GM18909 (cell line): ENCODE results near the gene CSK.
A peak's percentile ranks its signal among the peaks of the same experiment; 100 is the strongest.

Experiments
- ATAC-seq: cut with Tn5 transposase; IDR thresholded peaks from one replicate; pipeline ENCODE4 v1.9.1; 2021; ENCODE audit warnings: mild to moderate bottlenecking; ENCODE audit not compliant: unreplicated experiment, poor library complexity

CSK gene

DNA sequence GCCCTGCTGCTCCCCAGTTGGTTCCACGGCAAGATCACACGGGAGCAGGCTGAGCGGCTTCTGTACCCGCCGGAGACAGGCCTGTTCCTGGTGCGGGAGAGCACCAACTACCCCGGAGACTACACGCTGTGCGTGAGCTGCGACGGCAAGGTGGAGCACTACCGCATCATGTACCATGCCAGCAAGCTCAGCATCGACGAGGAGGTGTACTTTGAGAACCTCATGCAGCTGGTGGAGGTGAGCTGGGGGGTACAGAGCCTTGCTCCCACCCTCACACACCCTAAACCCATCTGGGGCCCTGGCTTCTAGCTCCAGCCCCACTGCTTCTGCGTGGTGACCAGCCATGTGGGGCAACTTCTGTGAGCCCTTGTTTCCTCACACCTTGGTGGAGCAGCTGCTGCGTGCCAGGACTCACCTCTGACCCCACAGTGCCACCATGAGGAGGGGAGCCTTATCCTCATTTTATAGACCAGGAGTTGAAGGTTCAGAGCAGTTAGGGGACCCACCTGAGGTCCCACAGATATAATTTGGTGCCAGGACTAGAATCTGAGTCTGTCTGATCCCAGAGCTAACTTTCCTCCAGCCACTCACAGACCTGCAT lies 17.5 kb downstream of the CSK start:
- ATAC-seq: peak; percentile 7

GRCh38 chr15:74799856-74800558 lies 18.1 kb downstream of the CSK start:
- peak; percentile 68 for ATAC-seq

DNA sequence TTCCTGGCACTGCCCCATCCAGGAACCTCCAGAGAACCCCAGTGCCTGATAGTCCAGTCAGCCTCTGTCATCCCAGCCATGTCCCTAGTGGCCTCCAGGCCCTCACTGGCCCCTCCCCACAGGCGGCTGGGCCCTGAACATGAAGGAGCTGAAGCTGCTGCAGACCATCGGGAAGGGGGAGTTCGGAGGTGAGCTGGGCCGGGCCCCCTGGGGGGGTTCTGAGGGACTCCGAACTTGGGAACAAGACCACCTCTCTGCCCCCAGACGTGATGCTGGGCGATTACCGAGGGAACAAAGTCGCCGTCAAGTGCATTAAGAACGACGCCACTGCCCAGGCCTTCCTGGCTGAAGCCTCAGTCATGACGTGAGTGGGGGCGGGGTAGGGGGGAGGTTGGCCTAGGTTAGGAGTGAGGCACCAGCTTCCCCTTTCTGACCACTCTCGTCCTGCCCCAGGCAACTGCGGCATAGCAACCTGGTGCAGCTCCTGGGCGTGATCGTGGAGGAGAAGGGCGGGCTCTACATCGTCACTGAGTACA lies 18.7 kb downstream of the CSK start:
- ATAC-seq: no peak

- ATAC-seq: no peak
These were observed 19.6 kb downstream of the CSK start for GRCh38 chr15:74801311-74801997.

GRCh38 chr15:74802290-74802689 lies 20.4 kb downstream of the CSK start:
- no peak for ATAC-seq

DNA sequence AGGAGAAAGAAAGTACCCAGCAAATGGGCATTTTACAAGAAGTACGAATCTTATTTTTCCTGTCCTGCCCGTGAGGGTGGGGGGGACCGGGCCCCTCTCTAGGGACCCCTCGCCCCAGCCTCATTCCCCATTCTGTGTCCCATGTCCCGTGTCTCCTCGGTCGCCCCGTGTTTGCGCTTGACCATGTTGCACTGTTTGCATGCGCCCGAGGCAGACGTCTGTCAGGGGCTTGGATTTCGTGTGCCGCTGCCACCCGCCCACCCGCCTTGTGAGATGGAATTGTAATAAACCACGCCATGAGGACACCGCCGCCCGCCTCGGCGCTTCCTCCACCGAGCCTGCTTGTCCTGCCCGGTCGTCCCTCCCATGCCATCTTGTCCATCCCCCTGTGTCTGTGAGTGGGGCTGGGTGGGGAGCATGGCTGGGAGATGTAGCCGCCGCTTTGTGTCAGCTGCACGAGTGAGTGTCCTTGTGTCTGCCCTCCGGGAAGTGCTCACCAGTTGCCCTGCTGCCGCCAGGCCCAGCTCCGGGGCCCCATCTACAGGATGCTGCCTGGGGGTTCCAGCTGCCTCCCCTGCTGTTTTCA lies 21.1 kb downstream of the CSK start:
- ATAC-seq: no peak

- ATAC-seq: no peak
These were observed 23.1 kb downstream of the CSK start for GRCh38 chr15:74804935-74805334.

- ATAC-seq: no peak
These were observed 25.4 kb downstream of the CSK start for GRCh38 chr15:74807282-74807681.

- ATAC-seq: no peak
These were observed 26.4 kb downstream of the CSK start for GRCh38 chr15:74808078-74808839.

DNA sequence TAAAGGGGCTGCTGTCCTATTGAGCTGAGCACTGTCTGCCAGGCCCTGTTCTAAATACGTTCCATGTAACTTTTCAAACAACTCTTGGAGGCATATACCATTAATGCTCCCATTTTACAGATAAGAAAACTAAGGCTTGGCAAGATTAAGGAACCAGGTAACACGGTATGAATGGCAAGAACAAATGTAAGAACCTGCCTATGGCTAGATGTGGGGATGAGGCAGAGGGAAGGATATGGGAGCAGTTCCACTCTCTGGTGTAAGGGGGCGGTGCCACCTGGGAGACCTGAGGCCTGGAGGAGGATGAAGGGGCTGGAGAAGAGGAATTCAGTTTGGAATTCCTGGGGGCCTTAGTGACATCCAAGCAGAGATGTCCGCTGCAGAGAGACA lies 27.0 kb downstream of the CSK start:
- no peak for ATAC-seq

DNA sequence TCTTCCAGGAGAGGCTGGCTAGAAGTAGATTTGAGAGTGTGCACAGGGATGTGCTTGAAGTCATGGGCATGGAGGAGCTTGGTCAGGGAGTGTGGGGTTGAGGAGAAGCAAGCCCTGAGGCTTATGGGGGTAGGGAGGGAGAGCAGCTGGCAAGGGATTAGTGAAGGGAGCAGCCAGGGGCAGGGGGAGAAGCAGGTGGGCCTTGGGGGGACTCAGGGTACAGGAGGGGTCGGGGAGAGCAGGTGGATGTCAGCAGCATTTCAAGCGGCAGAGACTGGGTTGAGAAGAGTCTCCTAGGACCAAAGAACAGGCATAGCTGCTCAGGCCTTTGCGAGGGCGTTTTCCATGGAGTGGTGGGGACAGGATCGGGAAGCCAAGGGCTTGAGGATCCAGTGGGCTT lies 27.4 kb downstream of the CSK start:
- ATAC-seq: no peak

DNA sequence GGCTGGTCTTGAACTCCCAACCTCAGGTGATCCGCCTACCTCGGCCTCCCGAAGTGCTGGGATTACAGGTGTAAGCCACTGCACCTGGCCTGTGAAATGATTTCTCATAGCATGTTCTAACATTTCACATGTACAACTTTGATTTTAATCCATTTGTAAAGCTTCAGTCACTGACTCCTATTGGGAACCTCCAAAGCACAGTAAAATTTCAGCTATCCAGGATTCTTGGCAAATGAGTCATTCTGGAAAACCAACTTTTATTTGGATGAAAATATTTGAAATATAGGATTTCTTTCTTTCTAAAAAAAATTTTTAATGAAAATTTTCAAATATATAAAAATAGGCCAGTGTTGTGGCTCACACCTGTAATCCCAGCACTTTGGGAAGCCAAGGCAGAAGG lies 28.1 kb downstream of the CSK start:
- no peak for ATAC-seq

DNA sequence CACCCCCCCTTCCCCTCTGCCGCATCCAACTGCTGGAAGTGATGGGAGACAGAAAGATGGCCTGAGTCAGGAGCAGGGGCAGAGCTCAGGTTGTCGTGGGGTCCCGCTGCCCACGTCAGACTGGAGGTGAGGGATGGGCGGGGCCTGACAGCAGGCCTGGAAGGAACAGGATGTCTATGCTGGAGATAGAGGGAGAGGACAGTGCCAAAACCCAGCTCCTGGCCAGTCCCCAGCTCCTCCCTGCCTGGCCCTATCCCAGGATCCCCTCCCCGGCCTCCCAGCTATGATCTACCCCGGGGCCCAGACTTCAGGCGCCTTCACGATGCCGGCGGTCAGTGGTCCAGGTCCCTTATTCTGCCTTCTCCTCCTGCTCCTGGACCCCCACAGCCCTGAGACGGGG lies 30.7 kb downstream of the CSK start, which contains the start of gene LMAN1L:
TSS of gene LMAN1L (plus strand) at position 303 of the 400 bp plus-strand sequence. CDS start at position 323, 20 bp downstream.
- no peak for ATAC-seq

- ATAC-seq: no peak
These were observed 33.4 kb downstream of the CSK start for GRCh38 chr15:74815121-74815934.

DNA sequence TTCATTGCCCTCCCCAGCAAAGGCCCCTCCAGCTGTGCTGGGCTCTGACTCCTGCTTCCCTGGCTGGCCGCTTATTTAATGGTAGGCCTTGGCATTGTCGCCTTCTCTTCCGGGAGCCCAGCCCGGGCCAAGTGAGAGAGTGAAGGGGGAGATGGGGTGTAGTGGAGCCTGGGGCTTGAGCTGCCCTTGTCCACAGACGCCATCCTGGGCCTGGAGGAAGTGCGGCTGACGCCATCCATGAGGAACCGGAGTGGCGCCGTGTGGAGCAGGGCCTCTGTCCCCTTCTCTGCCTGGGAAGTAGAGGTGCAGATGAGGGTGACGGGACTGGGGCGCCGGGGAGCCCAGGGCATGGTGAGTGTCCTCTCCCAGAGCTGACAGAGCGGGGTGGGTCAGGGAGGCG lies 34.1 kb downstream of the CSK start:
- ATAC-seq: no peak

- no peak for ATAC-seq
These were observed 34.9 kb downstream of the CSK start for GRCh38 chr15:74816624-74817369.

DNA sequence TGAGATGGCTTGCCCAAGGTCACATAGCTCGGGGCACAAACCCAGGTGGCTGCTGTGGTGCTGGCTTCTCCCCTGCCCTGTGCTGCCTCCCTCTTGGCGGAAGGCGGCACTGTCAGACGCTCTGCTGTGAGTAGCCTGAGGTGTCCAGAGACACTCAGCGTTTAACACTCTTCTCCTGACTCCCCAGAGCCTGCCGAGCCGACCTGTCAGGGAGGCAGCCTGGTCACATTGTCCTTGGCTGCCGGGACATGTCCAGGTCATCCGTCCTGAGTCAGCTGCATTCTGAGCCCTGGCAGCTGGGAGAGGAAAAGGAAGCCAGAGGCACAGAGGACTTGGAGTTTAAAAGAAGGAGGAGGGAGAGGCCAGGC lies 35.5 kb downstream of the CSK start:
- ATAC-seq: no peak

- no peak for ATAC-seq
These were observed 38.2 kb downstream of the CSK start for GRCh38 chr15:74820056-74820455.
